ENCODE results near the gene CDH13.
"Not testable (repeated sequence)": the region's sequence is repeated elsewhere in the genome, so short reads cannot be mapped to it uniquely, and the experiment has no call there.

The CDH13 gene

DNA sequence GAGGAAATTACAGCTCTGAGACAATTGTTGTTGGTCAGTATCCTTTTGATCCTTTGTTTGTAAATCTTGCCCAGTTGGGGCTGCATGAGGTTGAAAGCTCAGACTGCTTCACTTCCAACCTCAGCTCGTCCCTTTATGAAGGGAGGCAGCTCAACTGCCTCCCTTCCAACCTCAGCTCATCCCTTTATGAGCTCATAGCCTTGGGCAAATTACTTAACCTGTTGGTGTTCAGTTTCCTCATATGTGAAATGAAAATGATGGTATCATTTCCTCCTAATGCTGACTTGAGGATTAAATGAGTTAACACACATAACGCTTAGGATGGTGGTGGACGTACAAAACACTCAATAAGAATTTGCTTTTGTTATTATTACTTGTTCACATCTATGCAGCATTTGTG is 265.1 kb downstream of the CDH13 start:
- no peak for DNase-seq (ENCODE audit: low spot score)

- DNase-seq (ENCODE audit: low spot score) = no peak
Measured at GRCh38 chr16:82892324-82892723, 265.6 kb downstream of the CDH13 start.

DNA sequence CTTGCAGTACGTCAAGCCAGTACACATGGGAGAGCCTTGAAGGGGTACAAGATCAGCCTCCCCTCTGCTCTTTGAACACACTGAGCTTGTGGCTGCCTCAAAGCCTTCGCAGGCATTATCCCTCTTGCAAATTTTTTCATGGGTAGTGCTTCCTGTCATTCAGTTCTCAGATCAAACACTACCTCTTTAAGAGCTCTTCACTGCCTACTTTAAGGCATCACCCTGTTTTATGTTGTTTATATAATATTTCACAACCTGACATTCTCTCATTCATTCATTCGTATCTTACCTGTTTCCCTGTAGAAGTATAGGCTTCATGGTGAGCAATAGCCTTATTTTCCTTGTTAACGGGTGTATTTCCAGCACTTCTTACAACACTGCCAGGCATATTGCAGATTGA is 269.1 kb downstream of the CDH13 start:
- DNase-seq (ENCODE audit: low spot score) = no peak

- DNase-seq (ENCODE audit: low spot score) = no peak
Measured at GRCh38 chr16:82899006-82899405, 272.2 kb downstream of the CDH13 start.

- DNase-seq (ENCODE audit: low spot score) = no peak
Measured at GRCh38 chr16:82899731-82900450, 273.1 kb downstream of the CDH13 start.

DNA sequence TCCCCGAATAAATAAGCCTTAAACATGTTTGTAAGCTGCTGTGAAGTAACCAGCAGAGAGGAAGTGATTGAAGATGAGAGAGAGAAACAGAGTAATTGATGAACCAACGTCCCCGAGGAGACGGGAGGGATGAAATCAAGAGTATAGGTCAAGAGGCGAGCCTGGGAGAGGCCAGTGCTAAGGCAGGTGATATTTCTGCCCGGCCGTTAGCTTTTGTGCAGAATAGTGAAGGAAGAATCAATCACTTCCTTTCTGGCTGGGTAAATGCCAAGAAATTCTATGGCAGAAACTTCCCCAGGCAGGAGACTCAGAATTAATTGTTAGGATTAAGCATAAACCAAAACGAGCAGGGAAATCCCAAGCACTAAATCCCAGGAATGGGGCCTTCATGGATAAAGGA is 273.8 kb downstream of the CDH13 start:
- no peak for DNase-seq (ENCODE audit: low spot score)

- no peak for DNase-seq (ENCODE audit: low spot score)
Measured at GRCh38 chr16:82911925-82912324, 285.2 kb downstream of the CDH13 start.

DNA sequence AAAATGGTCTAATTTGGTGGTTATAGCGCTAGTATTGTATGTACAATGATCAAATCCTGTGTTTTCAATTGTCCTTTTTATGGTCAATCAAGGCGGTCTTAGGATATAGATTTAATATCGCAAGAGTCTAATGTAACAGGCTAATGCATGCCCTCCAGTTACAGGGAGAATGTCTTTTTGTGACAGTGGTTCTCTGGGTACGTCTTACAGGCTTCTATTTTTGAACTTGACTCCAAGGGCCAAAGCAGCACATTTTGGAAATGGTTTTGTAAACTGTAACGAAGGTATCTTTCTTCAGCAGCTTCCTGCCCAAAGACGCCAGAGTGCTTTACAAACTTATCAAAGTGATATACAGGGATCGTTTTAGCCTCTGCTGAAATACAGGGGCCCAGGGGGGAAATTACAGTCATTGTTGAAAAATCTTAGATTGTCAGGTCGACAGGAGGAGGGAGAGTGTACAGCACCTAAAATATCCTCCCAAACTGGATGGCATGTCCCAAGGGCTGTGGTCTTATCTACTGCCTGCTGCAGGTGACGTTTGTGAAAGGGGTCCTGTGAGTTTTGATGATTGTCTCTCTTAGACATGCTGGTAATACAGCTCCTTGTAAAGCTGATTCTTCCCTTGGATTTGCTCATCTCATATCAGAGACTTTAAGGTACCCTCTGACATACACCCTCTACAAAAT is 288.5 kb downstream of the CDH13 start:
- no peak for DNase-seq (ENCODE audit: low spot score)

DNA sequence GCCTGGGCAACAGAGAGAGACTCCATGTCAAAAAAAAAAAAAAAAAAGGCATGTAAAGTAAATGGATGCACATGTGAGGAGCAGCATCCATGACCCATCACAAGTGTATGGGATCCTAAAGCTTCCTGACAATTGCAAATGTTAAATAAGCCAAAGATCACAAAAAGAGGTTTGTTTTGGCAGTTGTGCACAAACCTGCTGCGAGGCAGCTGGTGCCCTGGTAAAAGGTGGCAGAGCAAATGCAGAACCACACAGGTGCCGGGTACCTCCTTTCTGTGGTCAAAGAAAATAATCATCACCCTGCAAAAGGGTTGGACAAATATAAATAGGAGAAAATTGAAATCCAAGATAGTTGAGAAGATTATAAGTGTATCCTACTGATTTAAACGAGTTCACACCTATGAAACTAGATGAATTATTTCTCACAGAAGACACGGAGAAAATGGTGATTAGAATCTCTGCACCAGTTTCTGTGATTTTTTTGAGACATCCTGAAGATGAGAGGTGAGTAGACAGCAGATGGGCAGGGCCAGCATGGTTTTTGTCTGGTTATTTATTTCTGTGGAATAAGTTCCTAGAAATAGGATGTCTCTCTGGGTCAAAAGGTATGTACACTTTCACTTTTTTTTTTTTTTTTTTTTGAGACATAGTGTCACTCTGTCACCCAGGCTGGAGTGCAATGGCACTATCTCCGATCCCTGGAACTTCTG is 291.3 kb downstream of the CDH13 start:
- DNase-seq (ENCODE audit: low spot score) = no peak

DNA sequence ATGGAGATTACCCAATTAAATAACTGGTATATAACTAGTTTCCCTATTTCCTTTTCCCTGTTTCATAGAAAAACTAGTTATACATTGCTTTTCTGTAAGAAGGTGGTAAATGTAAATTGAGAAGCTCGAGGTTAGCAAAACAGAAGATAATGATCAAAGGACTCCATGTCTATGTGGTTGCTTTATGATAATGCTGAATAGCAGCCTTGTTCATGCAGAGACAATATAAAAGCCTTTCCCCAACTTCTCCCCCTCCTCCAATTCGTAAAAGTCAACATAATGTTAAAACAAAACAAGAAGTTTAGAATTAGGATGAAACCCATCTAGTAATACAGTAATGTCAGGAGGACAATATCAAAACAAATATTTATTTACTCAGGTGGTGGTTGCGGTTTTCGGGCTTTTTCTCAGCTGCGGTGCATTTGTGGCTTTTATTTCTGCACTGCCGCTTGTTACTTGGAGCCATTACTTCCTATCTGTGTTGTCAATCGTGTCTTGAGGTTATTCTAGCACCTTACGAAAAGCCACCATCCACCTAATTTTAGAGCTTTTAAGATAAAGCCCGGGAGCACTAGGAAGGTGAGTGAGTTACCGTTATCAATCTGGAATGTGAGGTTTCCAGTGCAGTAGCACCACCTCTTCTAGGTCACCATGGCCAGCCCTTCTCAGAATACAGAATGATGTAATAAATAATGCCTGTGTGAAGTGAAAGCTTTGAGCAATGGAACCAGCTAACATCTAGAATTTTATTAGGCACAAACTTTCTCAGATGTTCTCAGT is 297.5 kb downstream of the CDH13 start:
- DNase-seq (ENCODE audit: low spot score) = no peak

GRCh38 chr16:82926500-82926899 is 299.7 kb downstream of the CDH13 start:
- no peak for DNase-seq (ENCODE audit: low spot score)

- DNase-seq (ENCODE audit: low spot score) = not testable (repeated sequence)
Measured at GRCh38 chr16:82933933-82934332, 307.2 kb downstream of the CDH13 start.

DNA sequence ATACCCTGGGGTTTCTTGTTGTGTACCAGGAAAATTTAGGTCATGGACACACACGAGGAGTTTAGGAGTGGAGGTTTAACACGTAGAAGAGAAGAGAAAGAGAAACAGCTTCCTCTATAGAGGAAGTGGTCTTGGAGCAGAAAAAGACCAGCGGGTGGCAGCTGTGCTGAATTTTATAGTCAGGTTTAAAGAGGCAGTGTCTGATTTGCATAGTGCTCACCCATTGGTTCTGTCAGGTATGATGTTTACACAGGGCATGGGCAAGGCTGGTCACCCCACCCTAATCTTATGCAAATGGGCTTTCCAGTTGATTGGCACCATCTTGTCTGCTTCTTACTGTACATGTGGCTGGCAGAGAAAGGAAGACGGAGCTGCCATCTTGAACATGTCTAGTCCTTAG is 309.0 kb downstream of the CDH13 start:
- DNase-seq (ENCODE audit: low spot score) = no peak

- no peak for DNase-seq (ENCODE audit: low spot score)
Measured at GRCh38 chr16:82936941-82937551, 310.3 kb downstream of the CDH13 start.

GRCh38 chr16:82937926-82938520 is 311.3 kb downstream of the CDH13 start:
- no peak for DNase-seq (ENCODE audit: low spot score)

- DNase-seq (ENCODE audit: low spot score) = no peak
Measured at GRCh38 chr16:82943371-82943770, 316.6 kb downstream of the CDH13 start.

GRCh38 chr16:82945420-82946101 is 318.8 kb downstream of the CDH13 start:
- DNase-seq (ENCODE audit: low spot score) = no peak

- DNase-seq (ENCODE audit: low spot score) = no peak
Measured at GRCh38 chr16:82947698-82948097, 320.9 kb downstream of the CDH13 start.

DNA sequence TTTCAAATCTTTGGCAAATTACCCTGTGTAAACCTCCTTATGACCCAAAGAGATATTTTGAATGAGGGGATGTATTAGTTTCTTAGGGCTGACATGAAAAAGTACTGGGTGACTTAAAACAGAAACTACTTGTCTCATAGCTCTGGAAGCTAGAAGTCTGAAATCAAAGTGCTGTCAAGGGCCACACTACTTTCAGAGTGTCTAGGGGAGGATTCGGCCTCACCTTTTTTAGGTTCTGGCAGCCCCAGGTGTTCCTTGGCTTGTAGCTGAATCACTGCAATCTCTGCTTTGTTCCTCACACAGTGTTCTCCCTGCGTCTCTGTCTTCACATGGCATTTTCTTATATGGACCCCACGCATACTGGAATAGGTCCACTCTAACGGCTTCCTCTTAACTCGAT is 322.2 kb downstream of the CDH13 start:
- DNase-seq (ENCODE audit: low spot score) = no peak

DNA sequence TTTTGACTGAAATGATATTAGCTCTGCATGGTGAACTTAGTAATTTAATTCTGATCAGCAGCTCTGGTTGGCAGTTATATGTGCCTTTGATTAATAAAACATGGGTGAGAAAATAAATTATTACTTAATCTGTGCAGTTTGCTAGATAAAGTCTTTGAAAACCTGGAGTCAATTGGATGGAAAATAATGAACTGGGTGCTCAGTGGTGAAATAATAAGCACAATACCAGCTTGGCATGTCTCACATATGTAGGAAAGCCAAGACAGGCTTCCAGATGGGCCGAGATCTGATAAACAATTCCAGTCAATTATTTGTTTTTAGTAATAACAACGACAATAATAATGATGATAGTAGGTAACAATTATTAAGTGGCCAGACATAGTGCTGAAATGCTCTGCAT is 326.7 kb downstream of the CDH13 start:
- DNase-seq (ENCODE audit: low spot score) = no peak

All from HuH-7 (cell line).